ENCODE results near the gene DLD. TPM values are rescaled to one million over a fixed set of nuclear protein-coding genes. Genes with fewer than 3 reads are reported as not detected.

The DLD gene
- total RNA-seq, 4 donors from 2014 or later, result 79.3 to 246 (median 148) TPM

GRCh38 chr7:107865956-107866775 lies 24.8 kb upstream of the DLD start:
- H3K27ac ChIP-seq, result no peak overlapping the region
- H3K4me3 ChIP-seq, result no peak overlapping the region
- no peaks in the 10 kb centered on the region for H3K4me1 ChIP-seq
- ATAC-seq, result no peak
- WGBS, 2 donors (ENCODE audit: low coverage in 1 of 2), result 67 to 80% methylated on average over 1 of the region's 1 CpG
- H3K36me3 ChIP-seq, result no peaks in the 10 kb centered on the region
- TF ChIP-seq CTCF (IDR thresholded peaks at IDR 0.05), result no peak
- no peak for TF ChIP-seq POLR2A (IDR thresholded peaks at IDR 0.05)
- TF ChIP-seq POLR2AphosphoS5 (IDR thresholded peaks at IDR 0.05), result no peak
- no peak for TF ChIP-seq EP300 (IDR thresholded peaks at IDR 0.05)
- no peaks in the 10 kb centered on the region for H3K27me3 ChIP-seq
- no peaks in the 10 kb centered on the region for H3K9me3 ChIP-seq

DNA sequence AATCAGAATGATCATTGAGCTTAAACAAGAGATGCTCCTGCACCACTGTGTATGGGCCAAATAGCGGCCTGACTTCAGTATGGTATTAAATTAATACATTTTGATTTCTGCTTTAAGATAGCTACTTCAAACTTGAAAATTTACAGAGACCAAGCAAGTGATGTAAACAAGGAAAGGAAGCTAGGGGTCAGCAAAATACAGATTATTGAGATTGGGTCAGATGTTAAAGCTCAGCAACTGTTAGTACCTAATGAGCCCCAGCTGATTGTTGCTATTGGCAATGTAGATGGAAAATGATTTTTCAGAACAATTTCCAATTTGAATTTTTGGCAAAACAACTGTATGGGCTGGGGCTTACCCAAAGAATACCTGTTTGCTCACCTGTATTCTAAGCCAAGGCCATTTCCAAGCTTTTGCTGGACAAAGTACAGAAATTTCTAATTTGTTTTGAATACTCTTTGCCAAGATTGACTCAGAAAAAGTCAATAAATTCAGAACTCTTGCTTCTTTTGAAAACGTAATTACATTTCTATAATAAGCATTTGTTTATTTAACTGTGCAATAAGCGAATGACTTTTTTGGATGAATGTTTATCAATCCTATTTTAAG lies 23.0 kb upstream of the DLD start:
- no peak for ATAC-seq
- no peak for TF ChIP-seq POLR2A (IDR thresholded peaks at IDR 0.05)
- Histone ChIP-seq H3K4me3 (no peak overlapping the region), H3K27ac (no peak overlapping the region), H3K36me3 (no peaks in the 10 kb centered on the region), H3K9me3 (no peaks in the 10 kb centered on the region), H3K4me1 (no peaks in the 10 kb centered on the region), H3K27me3 (no peaks in the 10 kb centered on the region)
- 67 to 77% methylated on average over 3 of the region's 3 CpGs for WGBS, 2 donors (ENCODE audit: low coverage in 1 of 2)

GRCh38 chr7:107870427-107871000 lies 20.5 kb upstream of the DLD start:
- TF ChIP-seq POLR2AphosphoS5 (IDR thresholded peaks at IDR 0.05) (no peak), EP300 (IDR thresholded peaks at IDR 0.05) (no peak), POLR2A (IDR thresholded peaks at IDR 0.05) (no peak), CTCF (IDR thresholded peaks at IDR 0.05) (no peak)
- Histone ChIP-seq H3K4me3 (no peak overlapping the region), H3K4me1 (peaks cover 0 to 6% (median 2%) of the 10 kb centered on the region in 3 donors), H3K9me3 (no peaks in the 10 kb centered on the region), H3K27me3 (no peaks in the 10 kb centered on the region), H3K27ac (no peak overlapping the region), H3K36me3 (no peaks in the 10 kb centered on the region)
- WGBS, 2 donors (ENCODE audit: low coverage in 1 of 2), result 74 to 94% methylated on average over 4 to 5 of the region's 5 CpGs
- no peak for ATAC-seq

GRCh38 chr7:107874111-107874510 lies 16.9 kb upstream of the DLD start:
- H3K36me3 ChIP-seq, result no peaks in the 10 kb centered on the region
- H3K4me3 ChIP-seq, result no peak overlapping the region
- H3K27ac ChIP-seq, result peak overlapping the region in 2 of 4 donors; percentile 18 to 41
- TF ChIP-seq EP300 (IDR thresholded peaks at IDR 0.05), result no peak
- TF ChIP-seq POLR2AphosphoS5 (IDR thresholded peaks at IDR 0.05), result no peak
- no peak for TF ChIP-seq CTCF (IDR thresholded peaks at IDR 0.05)
- TF ChIP-seq POLR2A (IDR thresholded peaks at IDR 0.05), result no peak
- no peak for ATAC-seq
- no peaks in the 10 kb centered on the region for H3K27me3 ChIP-seq
- 68 to 79% methylated on average over 2 of the region's 2 CpGs for WGBS, 2 donors (ENCODE audit: low coverage in 1 of 2)
- H3K4me1 ChIP-seq, result peaks cover 0 to 6% (median 2%) of the 10 kb centered on the region in 3 donors
- no peaks in the 10 kb centered on the region for H3K9me3 ChIP-seq

GRCh38 chr7:107874605-107875446 lies 16.2 kb upstream of the DLD start:
- no peak for TF ChIP-seq POLR2A (IDR thresholded peaks at IDR 0.05)
- TF ChIP-seq CTCF (IDR thresholded peaks at IDR 0.05), result peak; percentile 71 to 91 (median 78)
- TF ChIP-seq EP300 (IDR thresholded peaks at IDR 0.05), result no peak
- TF ChIP-seq POLR2AphosphoS5 (IDR thresholded peaks at IDR 0.05), result peak; percentile 38
- H3K4me3 ChIP-seq, result no peak overlapping the region
- WGBS, 2 donors (ENCODE audit: low coverage in 1 of 2), result 16 to 17% methylated on average over 6 of the region's 6 CpGs
- no peaks in the 10 kb centered on the region for H3K9me3 ChIP-seq
- ATAC-seq, result peak; percentile 85
- no peaks in the 10 kb centered on the region for H3K27me3 ChIP-seq
- H3K4me1 ChIP-seq, result peaks cover 0 to 6% (median 2%) of the 10 kb centered on the region in 3 donors
- peak overlapping the region in 2 of 4 donors; percentile 18 to 41 for H3K27ac ChIP-seq
- no peaks in the 10 kb centered on the region for H3K36me3 ChIP-seq
